PC-3 (cell line): Measurements from ENCODE around the gene PDZK1IP1.

Experiments
- CTCF ChIP-seq: fragments of 300-600 bp; sonication (generic); conservative IDR thresholded peaks from 2 replicates; pipeline ENCODE4 v1.5.1; 2017; ENCODE audit warnings: antibody characterized with exemption, low read depth, mild to moderate bottlenecking, low read length
- EZH2 ChIP-seq: fragments of 300-600 bp; sonication (generic); IDR thresholded peaks from one replicate; pipeline ENCODE4 v1.6.1; 2017; ENCODE audit warnings: antibody characterized with exemption, mild to moderate bottlenecking, low read length; ENCODE audit not compliant: unreplicated experiment

GRCh38 chr1:47180603-47181094, 9.2 kb downstream of the PDZK1IP1 start:
- TF ChIP-seq CTCF (no peak), EZH2 (no peak)
